HG02970 (cell line): ENCODE results near the gene AGMAT.
"Not testable (repeated sequence)": the region's sequence is repeated elsewhere in the genome, so short reads cannot be mapped to it uniquely, and the experiment has no call there.

Experiments used
- ATAC-seq: cut with Tn5 transposase; IDR thresholded peaks from one replicate; pipeline ENCODE4 v1.9.1; 2021; ENCODE audit warnings: mild to moderate bottlenecking, moderate library complexity, moderate number of reproducible peaks; ENCODE audit not compliant: unreplicated experiment, low FRiP score

AGMAT gene

GRCh38 chr1:15616373-15617172 is 31.7 kb upstream of the AGMAT start:
- ATAC-seq: no peak

- ATAC-seq: no peak
Measured at GRCh38 chr1:15610167-15610566, 25.3 kb upstream of the AGMAT start.

GRCh38 chr1:15609631-15610030 is 24.8 kb upstream of the AGMAT start:
- ATAC-seq: no peak

- no peak for ATAC-seq
Measured at GRCh38 chr1:15605398-15606383, 20.8 kb upstream of the AGMAT start.

GRCh38 chr1:15604400-15604799 is 19.5 kb upstream of the AGMAT start:
- not testable (repeated sequence) for ATAC-seq

- not testable (repeated sequence) for ATAC-seq
Measured at GRCh38 chr1:15603966-15604282, 19.1 kb upstream of the AGMAT start.

- ATAC-seq: peak; percentile 92
Measured at GRCh38 chr1:15603050-15603965, 18.5 kb upstream of the AGMAT start.

- ATAC-seq: no peak
Measured at GRCh38 chr1:15598436-15598835, 13.6 kb upstream of the AGMAT start.

GRCh38 chr1:15595809-15596617 is 11.2 kb upstream of the AGMAT start:
- no peak for ATAC-seq

- ATAC-seq: no peak
Measured at GRCh38 chr1:15592285-15592684, 7.4 kb upstream of the AGMAT start.

- no peak for ATAC-seq
Measured at GRCh38 chr1:15583016-15583706, 1.7 kb downstream of the AGMAT start.

- ATAC-seq: no peak
Measured at GRCh38 chr1:15579683-15580047, 5.2 kb downstream of the AGMAT start.

GRCh38 chr1:15578921-15579682 is 5.7 kb downstream of the AGMAT start:
- no peak for ATAC-seq

GRCh38 chr1:15577691-15578090 is 7.2 kb downstream of the AGMAT start:
- no peak for ATAC-seq

- ATAC-seq: no peak
Measured at GRCh38 chr1:15575549-15576150, 9.2 kb downstream of the AGMAT start.

GRCh38 chr1:15574741-15575140 is 10.1 kb downstream of the AGMAT start:
- no peak for ATAC-seq

GRCh38 chr1:15573477-15573876 is 11.4 kb downstream of the AGMAT start:
- no peak for ATAC-seq

- no peak for ATAC-seq
Measured at GRCh38 chr1:15571266-15571665, 13.6 kb downstream of the AGMAT start.
